Hepatic stellate cell (primary cell): ENCODE results near the gene ZNF804A.

Source experiments
- DNase-seq: peaks from one replicate; pipeline ENCODE4 v3.0.0; 2011; ENCODE audit warnings: low spot score

ZNF804A gene

GRCh38 chr2:184945824-184946223 is 347.5 kb downstream of the ZNF804A start:
- no peak for DNase-seq

GRCh38 chr2:184956856-184957255 is 358.5 kb downstream of the ZNF804A start:
- DNase-seq: no peak

- DNase-seq: no peak
These were observed 373.3 kb downstream of the ZNF804A start for GRCh38 chr2:184971546-184972068.
